HG03095 (cell line): ENCODE results near the gene KCNH3.

Experiments used
- ATAC-seq: cut with Tn5 transposase; IDR thresholded peaks from one replicate; pipeline ENCODE4 v1.9.1; 2021; ENCODE audit warnings: moderate library complexity; ENCODE audit not compliant: unreplicated experiment

KCNH3 gene

GRCh38 chr12:49543914-49544815, 5.3 kb downstream of the KCNH3 start:
- no peak for ATAC-seq

GRCh38 chr12:49545815-49546214, 7.0 kb downstream of the KCNH3 start:
- no peak for ATAC-seq

GRCh38 chr12:49546481-49546880, 7.7 kb downstream of the KCNH3 start:
- ATAC-seq: no peak

GRCh38 chr12:49547090-49547690, 8.4 kb downstream of the KCNH3 start:
- ATAC-seq: no peak

GRCh38 chr12:49548481-49548821, 9.6 kb downstream of the KCNH3 start:
- no peak for ATAC-seq

- ATAC-seq: no peak
Observed at GRCh38 chr12:49548822-49549648, 10.2 kb downstream of the KCNH3 start.

- ATAC-seq: no peak
Observed at GRCh38 chr12:49549735-49550692, 11.2 kb downstream of the KCNH3 start.

GRCh38 chr12:49550693-49551252, 11.9 kb downstream of the KCNH3 start:
- no peak for ATAC-seq

GRCh38 chr12:49552014-49552413, 13.2 kb downstream of the KCNH3 start:
- ATAC-seq: no peak

GRCh38 chr12:49552425-49552824, 13.6 kb downstream of the KCNH3 start:
- ATAC-seq: no peak

GRCh38 chr12:49552899-49553298, 14.1 kb downstream of the KCNH3 start:
- ATAC-seq: no peak

GRCh38 chr12:49553512-49554088, 14.8 kb downstream of the KCNH3 start:
- ATAC-seq: no peak

- no peak for ATAC-seq
Observed at GRCh38 chr12:49554266-49554665, 15.4 kb downstream of the KCNH3 start.

- no peak for ATAC-seq
Observed at GRCh38 chr12:49555631-49556390, 17.0 kb downstream of the KCNH3 start.

GRCh38 chr12:49556391-49557186, 17.8 kb downstream of the KCNH3 start:
- ATAC-seq: no peak

- no peak for ATAC-seq
Observed at GRCh38 chr12:49557187-49557916, 18.5 kb downstream of the KCNH3 start.

GRCh38 chr12:49557917-49558215, 19.0 kb downstream of the KCNH3 start:
- no peak for ATAC-seq

- ATAC-seq: no peak
Observed at GRCh38 chr12:49558526-49558925, 19.7 kb downstream of the KCNH3 start.
